IPS DF 4.7 (cell line): ENCODE results near the gene TM2D3.
"Not testable (repeated sequence)": the region's sequence is repeated elsewhere in the genome, so short reads cannot be mapped to it uniquely, and the experiment has no call there.

Source experiments
- DNase-seq: peaks from one replicate; pipeline ENCODE4 v3.0.0-alpha.2; 2013; ENCODE audit warnings: low spot score; ENCODE audit errors: extremely low read depth

TM2D3 gene

DNA sequence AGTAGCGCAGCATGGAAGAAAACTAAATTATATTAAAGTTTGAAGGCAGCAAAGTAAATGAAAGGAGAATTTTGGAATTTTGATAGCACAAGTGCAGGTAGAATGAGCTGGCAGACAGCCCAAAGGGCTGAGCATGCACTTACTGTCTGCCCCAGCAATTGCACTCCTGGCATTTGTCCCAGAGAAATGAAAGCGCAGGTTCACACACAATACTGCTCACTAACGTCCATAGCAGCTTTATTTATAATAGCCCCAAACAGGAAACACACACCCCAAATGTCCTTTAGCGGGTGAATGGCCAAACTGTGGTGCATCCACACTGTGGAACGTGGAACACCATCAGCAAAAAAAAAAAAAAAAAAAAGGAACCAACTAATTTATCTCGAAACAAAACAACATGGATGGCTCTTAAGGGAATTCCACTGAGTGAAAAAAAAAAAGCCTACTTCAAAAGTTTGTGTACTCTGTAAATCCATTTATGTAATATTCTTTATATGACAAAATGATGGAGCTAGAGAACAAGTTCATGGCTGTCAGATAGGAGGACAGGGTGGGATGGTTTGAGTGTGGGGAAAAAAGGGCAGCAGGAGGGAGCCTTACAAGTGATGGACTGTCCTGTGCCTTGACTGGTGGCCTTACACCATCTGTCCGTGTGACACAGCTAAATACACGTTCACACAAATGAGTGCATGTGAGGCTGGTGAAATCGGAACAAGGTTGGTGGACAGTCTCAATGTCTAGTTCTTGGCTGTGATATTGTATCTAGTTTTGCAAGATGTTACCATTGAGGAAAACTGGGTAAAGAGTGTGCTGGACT is 6.0 kb upstream of the TM2D3 start:
- DNase-seq = no peak

DNA sequence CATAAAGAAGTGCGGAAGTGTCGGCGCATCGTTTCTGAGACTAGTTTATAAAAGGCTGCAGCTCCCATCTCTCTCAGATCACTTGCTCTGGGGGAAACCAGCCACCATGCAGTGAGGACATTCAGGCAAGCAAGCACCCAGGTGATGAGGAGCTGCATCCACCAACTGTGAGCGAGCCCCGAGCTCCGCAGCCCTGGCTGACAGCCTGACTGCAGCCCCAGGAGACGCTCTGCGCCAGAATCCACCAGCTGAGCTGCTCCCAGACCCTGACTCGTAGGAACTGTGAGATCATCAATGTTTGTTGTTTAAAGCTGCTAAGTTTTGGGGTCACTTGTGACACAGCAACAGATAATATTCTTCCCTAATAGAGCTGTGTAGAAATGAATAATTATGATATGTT is 5.0 kb upstream of the TM2D3 start:
- DNase-seq = no peak

DNA sequence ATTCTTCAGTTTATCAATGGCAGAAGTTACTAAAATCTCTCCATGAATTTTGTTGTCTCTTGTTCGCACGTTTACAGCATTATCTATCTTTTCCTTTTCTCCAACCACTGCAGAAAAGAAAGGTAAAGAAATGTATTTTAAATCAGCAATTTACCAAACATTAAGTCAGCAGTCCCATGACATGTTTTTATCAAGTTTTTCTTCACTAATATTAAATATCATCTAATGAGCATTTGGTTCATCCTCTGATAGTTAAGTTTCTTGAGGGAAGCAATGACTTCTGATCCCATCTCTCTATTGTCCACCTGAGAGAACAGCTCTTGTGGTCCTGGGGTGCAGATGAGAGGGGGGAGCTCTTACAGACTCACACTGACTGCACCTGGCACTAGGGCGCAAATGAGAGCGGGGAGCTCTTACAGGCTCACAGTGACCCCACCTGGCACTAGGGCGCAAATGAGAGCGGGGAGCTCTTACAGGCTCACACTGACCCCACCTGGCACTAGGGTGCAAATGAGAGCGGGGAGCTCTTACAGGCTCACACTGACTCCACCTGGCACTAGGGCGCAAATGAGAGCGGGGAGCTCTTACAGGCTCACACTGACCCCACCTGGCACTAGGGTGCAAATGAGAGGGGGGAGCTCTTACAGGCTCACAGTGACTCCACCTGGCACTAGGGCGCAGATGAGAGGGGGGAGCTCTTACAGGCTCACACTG is 2.6 kb upstream of the TM2D3 start:
- DNase-seq = not testable (repeated sequence)

DNA sequence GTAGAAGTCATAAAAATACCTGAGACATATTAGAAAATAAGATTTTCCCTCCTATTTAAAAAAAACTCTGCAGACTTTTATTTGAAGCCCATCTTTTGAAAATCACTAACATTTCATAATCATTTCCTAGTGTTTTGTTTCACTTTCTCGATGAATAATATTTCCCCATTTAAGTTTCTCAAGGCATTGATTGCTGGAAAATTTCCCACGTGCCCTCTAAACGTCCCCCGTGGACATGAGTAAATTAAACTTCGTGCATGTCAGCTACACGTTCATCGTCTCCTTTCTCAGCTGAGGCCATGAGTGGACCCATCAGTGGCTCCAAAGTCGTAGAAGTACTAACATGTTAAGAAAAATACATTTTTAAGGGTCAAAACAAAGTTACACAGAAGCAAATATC is 2.0 kb upstream of the TM2D3 start:
- no peak for DNase-seq

DNA sequence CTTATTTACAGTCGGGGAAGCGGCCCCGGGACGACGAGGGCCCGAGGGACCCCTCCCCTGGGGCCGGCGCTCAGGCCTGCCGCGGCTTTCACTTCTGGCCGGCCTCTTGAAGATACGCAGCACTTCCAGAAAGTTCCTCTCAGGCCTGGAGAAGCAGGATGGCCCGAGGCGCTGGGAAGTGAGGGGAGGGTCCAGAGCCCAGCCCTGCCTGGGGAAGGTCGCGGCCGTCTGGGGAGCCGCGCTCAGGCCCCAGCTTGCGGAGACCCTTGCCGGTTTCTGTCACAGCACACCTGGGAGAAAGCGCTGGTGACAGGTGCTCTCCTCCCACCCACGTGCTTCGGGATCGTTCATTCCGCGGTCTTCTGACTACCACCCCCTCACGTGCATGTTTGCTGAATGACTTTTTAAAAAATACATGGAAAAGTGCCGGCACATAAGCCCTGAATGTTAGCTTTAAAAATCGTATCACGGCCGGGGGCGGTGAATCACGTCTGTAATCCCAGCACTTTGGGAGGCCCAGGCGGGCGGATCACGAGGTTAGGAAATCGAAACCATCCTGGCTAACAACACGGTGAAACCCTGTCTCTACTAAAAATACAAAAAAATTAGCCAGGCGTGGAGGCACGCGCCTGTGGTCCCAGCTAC is 727 bp upstream of the TM2D3 start:
- DNase-seq = no peak

DNA sequence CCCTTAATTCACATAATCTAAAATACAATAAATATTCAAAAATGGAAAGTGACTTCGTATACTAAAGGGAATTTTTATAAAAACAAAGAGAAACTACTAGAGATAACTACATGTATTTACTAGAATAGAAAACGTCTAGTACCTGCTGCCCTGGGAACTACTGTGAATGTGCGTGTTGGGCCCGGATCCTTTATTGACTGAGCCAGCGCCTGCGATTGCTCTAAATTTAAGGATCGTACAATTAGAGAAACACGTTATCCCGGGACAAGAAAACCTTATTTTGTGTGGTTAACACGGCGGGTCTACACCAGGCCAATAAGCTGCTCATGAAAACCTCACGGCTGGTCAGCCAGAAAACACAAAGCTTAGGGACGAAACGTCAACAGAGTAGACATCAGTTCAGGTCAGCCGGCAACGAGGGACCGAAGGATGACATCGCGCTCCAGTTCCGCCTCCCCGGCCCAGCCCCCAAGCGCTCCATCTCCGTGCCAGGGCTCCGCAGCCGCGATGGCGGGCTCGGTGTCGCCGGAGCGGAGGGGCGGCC is 555 bp downstream of the TM2D3 start:
- no peak for DNase-seq

DNA sequence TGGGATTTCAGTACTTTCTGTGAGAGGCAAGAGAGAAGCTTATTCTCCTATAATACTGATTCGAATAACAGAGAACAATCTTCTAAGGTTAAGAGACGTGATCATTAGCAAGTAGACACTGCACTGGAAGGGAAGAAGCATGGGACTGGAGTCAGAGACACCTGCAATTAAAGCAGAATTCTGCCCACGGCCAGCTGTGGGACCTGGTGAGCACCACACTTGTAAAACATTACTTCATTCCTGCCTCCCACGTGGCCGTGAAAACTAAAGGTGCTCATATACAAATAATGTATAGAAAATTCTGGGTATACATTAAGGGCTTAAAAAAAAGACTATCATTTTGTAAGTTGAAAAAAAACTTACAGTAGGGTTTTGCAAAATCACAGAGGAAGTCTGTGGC is 2.0 kb downstream of the TM2D3 start:
- DNase-seq = no peak

DNA sequence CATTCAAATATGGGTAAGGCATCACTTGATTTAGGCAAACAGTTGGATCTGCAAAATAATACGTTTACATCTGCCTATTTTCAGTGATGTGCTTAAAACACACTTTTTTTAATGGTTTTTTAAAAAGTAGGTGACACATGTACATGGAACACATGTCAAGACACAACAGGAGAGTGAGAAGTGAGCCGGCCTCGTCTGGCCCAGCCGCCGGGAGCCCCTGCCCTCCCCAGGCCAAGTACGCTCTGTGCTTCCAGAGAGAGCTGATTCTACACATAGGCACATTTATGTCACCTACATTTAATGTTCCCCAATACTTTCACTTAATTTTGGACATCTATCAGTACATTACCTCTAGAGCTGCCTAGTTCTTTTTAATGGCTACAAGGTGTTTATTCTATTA is 3.8 kb downstream of the TM2D3 start:
- DNase-seq = no peak

DNA sequence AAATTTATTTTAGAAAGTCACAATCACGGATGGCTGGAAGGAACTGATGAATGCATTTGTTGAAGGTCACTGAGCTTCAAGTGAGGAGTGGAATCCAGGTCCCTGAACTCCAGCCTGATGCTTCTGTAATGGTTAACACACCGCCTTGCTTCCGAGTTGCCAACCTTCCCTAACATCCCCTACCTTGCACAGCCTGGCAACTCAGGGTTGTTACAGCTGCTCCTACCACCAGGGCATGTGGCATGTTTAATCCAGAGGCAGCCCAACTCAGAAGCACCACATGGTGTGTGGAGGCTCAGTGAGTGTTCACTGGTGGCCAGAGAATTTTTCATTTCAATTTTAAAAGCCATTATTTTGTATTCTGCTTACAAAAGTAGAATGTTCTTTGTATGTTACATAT is 4.9 kb downstream of the TM2D3 start:
- no peak for DNase-seq

DNA sequence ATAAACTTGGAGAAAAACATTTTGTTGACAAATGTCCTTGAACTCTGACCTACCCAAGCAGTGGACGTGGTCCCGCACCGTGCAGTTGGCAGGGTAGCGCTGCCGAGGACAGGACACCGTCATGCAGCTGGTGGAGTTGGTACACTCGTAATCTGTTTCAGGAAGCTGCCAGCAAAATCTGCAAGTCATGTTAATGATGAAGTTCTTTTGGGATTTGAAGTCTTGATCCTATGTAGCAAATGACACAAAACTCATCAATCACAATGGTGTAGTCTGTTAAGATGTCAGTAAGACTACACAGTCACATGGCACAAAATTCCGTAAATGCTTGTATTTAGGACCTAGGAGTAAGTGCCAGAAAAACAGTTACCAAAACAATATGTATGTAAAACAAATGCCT is 5.5 kb downstream of the TM2D3 start:
- no peak for DNase-seq

DNA sequence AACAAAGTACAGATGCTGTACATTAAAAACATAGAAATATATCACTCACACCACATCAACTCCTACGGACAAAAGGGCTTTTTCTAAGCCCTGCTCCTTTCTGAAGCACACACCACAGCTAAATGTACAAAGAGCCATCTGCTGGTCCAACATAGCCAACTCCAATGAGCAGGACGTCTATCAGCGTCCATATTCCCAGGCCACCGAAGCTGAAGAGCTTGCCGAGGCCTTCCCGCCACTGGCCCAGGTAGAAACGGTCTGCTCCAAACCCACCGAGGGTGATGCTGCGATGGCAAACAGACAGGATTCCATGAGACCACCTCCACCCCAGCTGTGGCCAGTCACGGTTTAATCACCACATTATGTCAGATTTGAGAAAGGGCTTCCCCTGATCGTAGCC is 9.8 kb downstream of the TM2D3 start:
- no peak for DNase-seq

DNA sequence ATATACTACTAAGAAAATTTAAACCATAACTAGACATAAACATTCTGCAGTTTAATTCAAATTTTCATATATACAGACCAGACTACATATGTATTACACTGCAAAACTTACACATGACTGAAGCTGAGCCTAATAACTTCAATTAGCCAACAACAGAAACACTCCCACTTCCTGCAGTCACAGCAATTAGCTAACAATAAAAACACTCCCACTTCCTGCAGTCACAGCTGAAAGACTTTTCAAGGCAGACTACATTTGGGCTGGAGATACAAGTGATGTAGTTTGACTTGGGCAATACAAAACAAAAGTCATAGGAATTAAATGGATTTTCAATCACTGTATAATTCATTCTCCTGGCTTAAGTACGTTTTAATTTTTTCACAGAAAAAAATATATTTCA is 10.3 kb downstream of the TM2D3 start:
- no peak for DNase-seq

DNA sequence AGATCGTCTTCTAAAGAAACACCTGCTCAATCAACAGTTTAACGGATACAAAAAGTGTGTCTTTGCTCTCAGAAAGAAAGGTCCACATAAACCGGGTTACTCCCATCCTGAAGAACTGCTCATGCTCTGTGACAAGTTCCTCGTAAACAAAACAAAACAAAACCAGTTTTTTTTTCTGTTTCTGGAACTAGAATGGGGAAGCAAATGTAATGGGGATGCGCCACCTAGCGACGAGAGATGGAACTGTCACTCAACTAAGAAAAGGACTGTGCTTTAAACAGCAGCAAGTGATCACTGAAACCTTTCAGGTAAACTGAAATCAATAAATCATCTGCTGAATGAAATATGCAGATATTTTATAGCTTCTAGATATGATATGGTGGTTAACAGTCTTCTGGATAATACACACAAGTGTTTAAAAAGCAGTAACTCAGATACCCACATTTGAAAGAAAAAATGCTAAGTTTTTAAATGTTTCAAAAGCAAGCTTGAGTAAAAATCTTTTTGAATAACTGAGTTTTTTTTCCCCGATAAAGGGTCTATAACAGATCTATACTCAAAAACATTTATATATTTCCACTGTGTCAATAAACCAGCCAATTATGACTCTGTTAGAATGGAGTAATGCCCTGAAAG is 10.9 kb downstream of the TM2D3 start:
- no peak for DNase-seq

DNA sequence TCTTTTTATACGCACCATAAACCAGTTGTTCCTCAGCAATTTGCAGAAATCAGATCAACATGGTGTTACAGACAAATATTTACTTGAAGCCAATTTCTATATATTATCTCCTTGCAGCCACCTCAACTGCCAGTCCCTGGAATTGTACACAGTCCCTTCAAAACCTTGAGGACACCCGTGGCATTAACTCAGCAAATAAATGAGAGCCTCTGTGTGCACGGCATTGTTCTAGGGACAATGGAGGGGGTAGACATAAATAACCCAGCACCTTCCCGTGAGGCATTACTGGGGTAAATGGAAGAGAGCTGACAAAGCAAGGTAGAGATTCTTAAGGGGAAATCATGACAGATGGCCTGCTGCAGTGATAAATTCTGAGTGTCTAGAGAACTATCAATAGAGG is 12.5 kb downstream of the TM2D3 start:
- no peak for DNase-seq

DNA sequence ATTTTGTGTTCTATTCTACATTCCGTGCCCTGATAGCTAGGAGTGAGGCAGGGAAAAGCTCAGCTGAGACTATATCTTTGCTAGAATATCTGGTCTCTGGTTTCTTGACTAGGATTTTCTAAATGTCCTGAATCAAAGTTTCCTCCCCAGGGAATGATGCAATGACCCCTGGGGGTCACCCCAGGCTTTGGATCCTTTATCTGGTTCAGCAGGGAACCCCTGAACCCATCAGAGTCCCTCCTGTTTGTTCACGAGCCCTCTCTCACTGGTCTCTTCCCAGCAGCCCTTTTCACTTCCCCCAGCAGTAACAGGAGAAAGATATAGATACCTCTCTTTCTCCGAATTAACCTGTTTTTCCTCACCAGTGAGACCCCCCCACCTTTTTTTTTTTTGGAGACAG is 14.3 kb downstream of the TM2D3 start:
- no peak for DNase-seq

DNA sequence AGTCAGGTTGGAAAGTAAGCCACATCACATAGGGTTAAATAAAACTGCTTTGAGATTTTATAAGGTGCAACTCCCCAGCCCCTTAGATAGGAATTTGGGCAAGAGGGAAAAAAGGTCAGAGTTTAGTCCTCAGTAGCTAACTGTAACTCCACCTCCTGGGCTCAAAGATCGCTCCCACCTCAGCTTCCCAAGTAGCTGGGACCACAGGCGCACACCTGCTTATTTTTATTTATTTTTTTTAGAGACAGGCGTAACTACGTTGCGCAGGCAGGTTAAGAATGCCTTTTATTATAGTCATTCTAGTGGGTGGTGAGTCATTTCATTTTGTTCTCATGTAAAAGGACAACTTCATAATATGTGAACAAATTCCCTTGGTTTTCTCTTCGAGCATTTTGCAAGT is 14.7 kb downstream of the TM2D3 start:
- no peak for DNase-seq

DNA sequence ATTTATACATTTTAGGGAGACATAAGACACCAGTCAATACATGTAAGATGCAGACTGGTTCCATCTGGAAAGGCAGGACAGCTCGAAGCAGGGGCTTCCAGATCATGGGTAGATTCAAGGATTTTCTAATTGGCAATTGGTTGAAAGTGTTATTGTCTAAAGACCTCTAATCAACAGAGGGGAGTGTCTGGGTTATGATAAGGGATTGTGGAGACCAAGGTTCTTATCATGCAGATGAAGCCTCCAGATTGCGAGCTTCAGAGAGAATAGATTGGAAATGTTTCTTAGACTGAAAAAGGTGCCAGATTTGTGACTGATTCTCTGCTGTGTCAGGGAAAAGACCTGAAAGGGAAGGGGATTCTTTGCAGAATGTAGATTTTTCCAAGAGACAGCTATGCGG is 15.1 kb downstream of the TM2D3 start:
- DNase-seq = no peak

DNA sequence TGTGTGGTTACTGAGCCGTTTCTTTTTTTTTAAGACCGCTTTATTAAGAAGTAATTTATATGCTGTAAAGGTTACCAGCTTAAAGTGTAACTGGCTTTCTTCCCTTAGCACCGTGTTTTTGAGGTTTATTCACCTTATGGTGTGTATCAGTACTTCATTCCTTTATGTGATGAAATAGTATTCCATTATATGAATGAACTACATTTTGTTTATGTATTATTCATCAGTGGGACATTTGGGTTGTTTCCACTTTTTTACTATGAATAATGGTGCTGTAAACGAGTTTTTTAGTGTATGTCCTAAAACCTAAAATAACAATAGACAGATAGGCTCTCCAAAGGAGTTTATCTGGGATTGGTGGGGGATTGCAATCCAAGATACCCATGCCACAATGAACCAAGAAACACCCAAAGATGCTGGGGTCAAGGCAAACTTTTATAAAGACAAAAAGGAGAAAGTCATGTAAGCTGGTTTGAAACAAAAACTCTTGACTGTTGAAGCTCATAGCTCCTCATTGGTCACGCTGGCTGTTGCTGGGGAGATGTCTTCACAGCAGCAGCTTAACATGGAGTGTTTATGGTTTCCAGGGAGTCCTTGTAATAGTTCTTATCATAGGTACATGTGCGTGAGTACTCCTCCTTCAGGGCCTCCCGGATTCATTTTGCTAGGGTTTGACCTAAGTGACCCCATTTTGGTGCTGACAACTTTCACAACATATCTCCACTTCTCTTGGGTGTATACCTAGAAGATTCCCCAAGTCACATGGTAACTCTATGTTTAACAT is 16.0 kb downstream of the TM2D3 start:
- no peak for DNase-seq

DNA sequence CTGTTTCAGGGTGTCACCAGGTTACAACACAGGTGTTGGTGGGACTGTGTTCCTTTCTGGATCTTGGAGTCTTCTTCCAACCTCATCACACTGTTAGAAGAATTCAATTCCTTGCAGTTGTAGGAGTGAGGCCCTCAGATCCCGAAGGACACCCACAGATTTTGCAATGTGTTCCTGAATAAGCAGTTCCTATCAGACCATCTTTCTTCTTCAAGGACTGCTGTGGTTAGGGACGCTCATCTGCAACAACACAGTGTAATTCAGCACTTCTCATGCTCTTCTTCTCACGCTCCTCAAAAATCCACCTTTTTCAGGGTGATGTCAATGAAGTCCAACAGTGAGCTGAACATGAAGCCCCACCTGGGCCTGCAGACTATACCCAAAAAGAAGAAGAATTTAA is 18.8 kb downstream of the TM2D3 start:
- no peak for DNase-seq

DNA sequence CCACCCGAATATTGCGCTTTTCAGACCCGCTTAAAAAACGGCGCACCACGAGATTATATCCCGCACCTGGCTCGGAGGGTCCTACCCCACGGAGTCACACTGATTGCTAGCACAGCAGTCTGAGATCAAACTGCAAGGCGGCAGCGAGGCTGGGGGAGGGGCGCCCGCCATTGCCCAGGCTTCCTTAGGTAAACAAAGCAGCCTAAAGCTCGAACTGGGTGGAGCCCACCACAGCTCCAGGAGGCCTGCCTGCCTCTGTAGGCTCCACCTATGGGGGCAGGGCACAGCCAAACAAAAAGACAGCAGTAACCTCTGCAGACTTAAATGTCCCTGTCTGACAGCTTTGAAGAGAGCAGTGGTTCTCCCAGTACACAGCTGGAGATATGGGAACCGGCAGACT is 25.5 kb downstream of the TM2D3 start:
- not testable (repeated sequence) for DNase-seq

DNA sequence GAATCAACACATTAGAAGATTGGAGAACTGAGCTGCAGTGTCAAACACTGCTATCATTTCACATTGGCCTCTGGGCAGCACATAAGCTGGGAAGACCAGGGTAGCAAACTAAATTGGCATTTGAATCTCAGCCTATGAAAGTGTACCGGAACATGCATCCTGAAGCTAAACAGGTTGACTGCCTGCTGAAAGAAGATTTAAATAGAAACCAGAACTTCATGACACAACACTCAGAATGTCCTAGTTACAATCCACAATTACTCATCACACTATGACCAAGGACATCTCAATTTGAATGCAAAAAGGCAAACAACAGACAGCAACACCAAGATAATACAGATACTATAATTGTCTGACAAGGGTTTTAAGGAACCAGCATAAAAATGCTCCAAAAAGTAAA is 26.2 kb downstream of the TM2D3 start:
- DNase-seq = no peak
